Brain pericyte (primary cell): ENCODE data around the gene HS2ST1.

Source experiments
- DNase-seq: peaks from one replicate; pipeline ENCODE4 v3.0.0-alpha.2; 2012; ENCODE audit warnings: low read depth, low spot score

HS2ST1 gene

DNA sequence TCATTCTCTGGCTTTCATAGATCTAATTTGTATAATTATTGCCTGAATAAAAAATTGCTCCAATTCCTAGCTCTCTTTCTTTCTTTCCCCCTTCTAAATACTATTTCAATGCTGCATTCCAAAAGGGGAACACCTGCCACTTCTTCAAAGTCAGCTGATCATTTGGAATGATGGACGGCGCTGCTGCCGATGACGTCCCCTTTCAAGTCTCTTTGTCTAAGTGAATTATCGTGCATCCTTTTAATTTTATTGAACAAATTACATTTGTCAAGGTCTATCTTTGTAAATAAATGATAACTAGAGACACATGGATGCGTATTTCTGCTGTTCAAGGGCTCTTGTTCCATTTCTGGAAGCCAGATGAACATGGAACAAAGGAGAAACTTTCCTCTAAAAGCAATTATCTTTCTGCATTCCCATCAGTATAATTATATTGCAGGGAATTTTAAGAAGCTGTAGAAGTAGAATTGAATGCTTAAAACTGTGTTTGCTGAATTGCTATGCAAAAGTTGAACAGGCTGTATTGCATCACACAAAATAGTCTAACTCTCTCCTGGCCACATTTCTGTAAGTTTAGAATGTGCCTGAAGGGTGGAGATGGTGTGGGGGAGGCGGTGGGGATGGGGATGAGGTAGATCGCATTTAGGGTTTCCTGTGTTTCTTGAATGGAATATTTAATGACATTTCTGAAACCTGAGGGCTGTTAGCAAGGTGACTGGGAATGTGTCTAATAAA is 222.3 kb downstream of the HS2ST1 start:
- no peak for DNase-seq

GRCh38 chr1:87137342-87137739 is 222.9 kb downstream of the HS2ST1 start:
- DNase-seq = no peak

GRCh38 chr1:87140831-87141540 is 226.6 kb downstream of the HS2ST1 start:
- DNase-seq = no peak

GRCh38 chr1:87141556-87141955 is 227.1 kb downstream of the HS2ST1 start:
- DNase-seq = no peak

GRCh38 chr1:87143413-87144135 is 229.1 kb downstream of the HS2ST1 start:
- no peak for DNase-seq

GRCh38 chr1:87144316-87144895 is 230.0 kb downstream of the HS2ST1 start:
- no peak for DNase-seq

DNA sequence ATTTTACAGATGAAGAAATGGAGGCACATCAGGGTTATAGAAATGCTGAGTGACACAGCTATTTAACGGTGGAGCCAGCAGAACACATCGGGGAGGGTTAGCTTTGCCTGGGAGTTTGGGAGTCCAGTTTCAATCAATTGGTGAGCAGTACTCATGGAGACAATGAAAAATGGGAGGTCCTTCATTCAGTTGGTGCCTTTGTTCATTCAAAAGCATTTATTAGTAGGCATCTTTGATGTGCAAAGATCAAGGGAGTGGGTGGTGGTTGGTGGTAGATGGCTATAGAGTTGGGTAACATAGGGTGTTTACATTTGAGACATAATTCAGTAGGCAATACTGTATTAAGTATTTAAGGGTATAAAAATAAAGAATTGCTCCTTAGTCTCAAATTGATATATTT is 230.5 kb downstream of the HS2ST1 start:
- DNase-seq = no peak

DNA sequence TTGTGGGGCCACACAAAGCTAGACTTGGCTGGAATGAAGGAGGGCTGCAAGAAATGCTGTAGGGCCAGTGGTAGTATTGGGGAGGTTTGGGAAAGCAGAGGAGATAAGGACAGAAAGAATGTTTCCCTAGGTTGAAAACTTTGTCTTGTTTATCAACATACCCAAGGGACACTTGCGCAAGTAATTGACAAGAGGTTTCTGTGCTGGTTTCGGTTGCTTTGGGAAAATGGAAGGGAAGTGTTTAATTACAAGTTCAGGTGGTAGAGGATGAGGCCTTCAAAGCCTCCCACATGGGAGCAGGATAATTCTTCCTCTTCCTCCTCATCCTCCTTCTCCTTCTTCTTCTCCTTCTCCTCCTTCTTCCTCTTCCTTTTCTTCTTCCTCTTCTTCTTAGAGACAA is 232.1 kb downstream of the HS2ST1 start:
- DNase-seq = no peak

DNA sequence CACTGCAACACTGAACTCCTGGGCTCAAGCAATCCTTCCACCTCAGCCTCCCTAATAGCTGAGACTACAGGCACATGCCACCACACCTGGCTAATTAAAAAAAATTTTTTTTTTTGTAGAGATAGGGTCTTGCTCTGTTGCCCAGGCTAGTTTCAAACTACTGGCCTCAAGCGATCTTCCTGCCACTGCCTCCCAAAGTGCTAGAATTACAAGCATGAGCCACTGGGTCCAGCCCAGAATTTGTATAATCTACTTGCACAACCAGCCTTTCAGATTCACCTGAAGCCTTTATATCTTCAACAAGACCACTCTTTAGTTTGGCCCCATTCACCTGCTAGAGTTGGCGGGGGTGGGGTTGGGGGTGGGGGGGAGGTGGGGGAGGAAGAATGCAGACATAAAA is 232.6 kb downstream of the HS2ST1 start:
- DNase-seq = no peak

GRCh38 chr1:87147851-87148250 is 233.4 kb downstream of the HS2ST1 start:
- DNase-seq = no peak

DNA sequence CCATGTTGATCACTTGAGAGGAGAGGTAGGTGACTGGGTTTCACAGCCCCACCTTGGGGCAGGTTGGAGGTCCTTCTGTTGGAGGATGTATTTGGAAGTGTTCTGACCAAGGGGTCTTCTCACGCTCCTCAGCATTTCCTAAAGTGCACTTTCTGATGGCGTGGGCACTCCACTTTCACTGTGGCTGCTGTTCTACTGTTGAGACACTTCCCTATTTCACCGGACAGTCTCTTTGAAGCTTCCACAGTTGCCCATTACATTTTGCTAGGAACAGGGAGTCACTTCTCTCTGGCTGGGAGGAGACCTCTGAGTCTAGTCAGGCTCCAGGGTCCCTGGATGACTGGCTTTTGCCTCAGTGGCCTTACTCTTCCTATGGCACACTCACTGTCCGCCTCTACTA is 234.2 kb downstream of the HS2ST1 start:
- DNase-seq = no peak

- no peak for DNase-seq
Measured at GRCh38 chr1:87149241-87150041, 235.0 kb downstream of the HS2ST1 start.

DNA sequence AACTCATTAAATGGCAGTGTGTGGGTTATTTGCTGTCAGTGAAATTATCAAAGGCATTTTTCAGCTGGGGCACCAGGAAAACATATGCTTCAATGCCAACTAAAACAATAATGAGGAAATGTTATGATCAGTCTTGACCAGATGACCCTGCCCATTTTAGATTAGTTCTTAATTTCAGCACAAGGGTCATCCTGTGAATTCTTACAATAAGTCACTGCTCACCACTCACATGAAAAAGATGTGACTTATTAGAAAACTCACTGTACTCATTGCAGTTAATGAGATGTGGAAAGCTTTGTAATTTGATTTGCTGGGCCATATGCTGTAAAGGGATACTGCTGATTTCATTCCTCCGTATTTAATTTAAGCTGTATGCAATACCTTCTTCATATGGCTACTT is 235.7 kb downstream of the HS2ST1 start:
- DNase-seq = no peak

- no peak for DNase-seq
Measured at GRCh38 chr1:87151500-87152421, 237.3 kb downstream of the HS2ST1 start.

GRCh38 chr1:87154384-87154783 is 239.9 kb downstream of the HS2ST1 start:
- no peak for DNase-seq

DNA sequence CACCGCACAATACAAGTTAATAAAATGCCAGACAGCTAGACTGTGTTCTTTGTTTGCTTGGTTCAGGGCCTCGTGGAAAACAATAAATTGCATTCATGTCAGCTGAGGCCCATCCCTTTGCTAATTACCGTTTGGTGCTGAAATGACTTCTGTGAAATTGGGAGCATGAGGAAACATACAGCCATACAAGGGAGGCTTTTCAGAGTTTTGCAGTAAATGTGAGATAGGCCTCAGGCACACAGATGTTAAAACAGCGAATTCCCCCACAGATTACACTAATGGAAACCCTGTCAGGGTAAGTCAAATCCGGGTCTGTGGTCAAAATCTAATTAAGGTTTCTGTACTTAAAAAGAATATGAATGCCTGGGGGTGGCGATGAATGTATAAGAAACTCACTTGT is 240.7 kb downstream of the HS2ST1 start:
- no peak for DNase-seq

GRCh38 chr1:87155648-87156047 is 241.2 kb downstream of the HS2ST1 start:
- no peak for DNase-seq

DNA sequence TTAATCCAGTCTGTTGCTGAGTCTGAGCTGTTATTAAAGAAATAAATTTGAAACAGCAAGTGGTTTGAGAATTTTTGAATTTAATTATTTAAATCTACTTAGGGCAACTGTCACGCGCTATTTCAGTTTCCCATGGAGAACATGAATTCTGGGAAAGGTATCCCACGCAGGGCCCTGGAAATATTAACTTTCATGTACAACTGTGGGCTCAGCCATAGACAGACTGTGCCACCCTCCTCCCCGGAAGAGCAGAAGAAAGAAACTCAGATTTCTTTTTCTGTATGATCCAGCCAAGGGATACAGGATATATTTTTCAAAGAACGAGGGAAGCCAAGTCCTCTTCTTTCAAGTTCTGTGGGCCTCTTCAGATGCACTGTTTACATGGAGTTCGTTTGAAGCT is 241.7 kb downstream of the HS2ST1 start:
- DNase-seq = no peak

DNA sequence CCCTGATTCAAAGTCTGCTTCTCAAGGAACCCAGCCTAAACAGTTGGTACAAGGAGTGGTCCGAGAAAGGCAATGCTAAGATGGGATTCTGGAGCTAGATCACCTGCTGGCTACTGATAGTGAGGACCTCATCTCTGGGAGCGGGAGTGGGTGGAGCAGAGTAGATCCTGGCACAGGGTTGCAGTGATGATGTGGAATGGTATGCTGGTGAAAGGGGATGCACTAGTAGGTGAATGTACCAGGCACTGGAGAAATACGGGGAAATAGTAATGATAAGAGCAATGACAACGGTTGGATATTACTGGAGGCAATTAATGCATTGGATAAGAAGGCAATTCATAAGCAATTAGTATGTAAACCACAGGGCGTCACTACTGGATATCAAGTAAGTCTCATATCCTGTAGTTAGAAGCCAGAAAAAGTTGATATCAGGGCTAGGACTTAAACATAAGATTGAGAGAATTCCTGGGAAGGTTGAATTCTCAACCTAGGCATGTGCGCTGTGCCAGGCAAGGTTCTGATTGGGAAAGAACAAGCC is 245.0 kb downstream of the HS2ST1 start:
- no peak for DNase-seq
